Psoas muscle (tissue), 8 donors: ENCODE measurements around the gene DCX. TPM values are rescaled to one million over a fixed set of nuclear protein-coding genes. Genes with fewer than 3 reads are reported as not detected.
"Not testable (repeated sequence)": the region's sequence is repeated elsewhere in the genome, so short reads cannot be mapped to it uniquely, and the experiment has no call there.

Experiments used
- ATAC-seq, 4 donors: fragments of 200-7000 bp; cut with Tn5 transposase; one replicate each; pipeline ENCODE4 v1.9.1; 2020; ENCODE audit warnings: moderate library complexity in 3 of 4, mild to moderate bottlenecking in 2 of 4
- DNase-seq, 2 donors: peaks; one replicate each; pipeline ENCODE4 v3.0.0-alpha.2; 2020
- H3K27ac ChIP-seq: fragments of 200-600 bp; one replicate; pipeline ENCODE4 v1.8.0; 2022
- H3K27me3 ChIP-seq, 3 donors: fragments of 200-600 bp in 1 of 3; one replicate each; pipeline versions ENCODE4 v1.6.1 to v1.8.0; 2013 to 2022; ENCODE audit warnings: low read length in 2 of 3, mild to moderate bottlenecking in 2 of 3, moderate library complexity in 1 of 3; ENCODE audit not compliant: insufficient read depth in 3 of 3
- H3K36me3 ChIP-seq, 2 donors: fragments of 200-600 bp in 1 of 2; one replicate each; pipeline versions ENCODE4 v1.6.1 to v1.8.0; 2013 to 2022; ENCODE audit warnings: low read depth in 1 of 2, mild to moderate bottlenecking in 1 of 2, moderate library complexity in 1 of 2; ENCODE audit not compliant: insufficient read depth in 1 of 2
- H3K4me1 ChIP-seq: fragments of 200-600 bp; one replicate; pipeline ENCODE4 v1.8.0; 2022
- H3K4me3 ChIP-seq: fragments of 200-600 bp; one replicate; pipeline ENCODE4 v1.8.0; 2022; ENCODE audit warnings: mild to moderate bottlenecking
- H3K9me3 ChIP-seq: fragments of 200-600 bp; one replicate; pipeline ENCODE4 v1.8.0; 2022
- WGBS, 3 donors: extraction: QIAGEN DNeasy Blood & Tissue Kit; methylation state at CpG; one replicate each; pipeline versions ENCODE4 v1.1.6 to v1.1.7; 2013; 5-methylcytosine and 5-hydroxymethylcytosine counted together
- intact Hi-C, 2 donors: fragments of 100-400 bp; cut with DNase I; formaldehyde crosslinking; loops; one replicate each; pipeline versions ENCODE4 v1.11.0 to v1.14.2; 2022
- polyA plus RNA-seq, 3 donors: library from polyadenylated mRNA; stranded (reverse); fragments of 200-250 nt; gene quantifications; one replicate each; pipeline ENCODE4 v1.2.3, GENCODE V29; 2013
- total RNA-seq, 4 donors: library from RNA; stranded (reverse); fragmentation: NEBNext Ultra II Directional in 2 of 4; extraction: Animal tissue kit (Norgen Biotek cat#: 25700) in 2 of 4; gene quantifications; one replicate each; pipeline versions ENCODE4 v1.2.1 to v1.2.4, GENCODE V29; 2021 to 2023
- TF ChIP-seq, protein P1 (sequence below): fragments of 200-600 bp; IDR thresholded peaks from one replicate; pipeline ENCODE4 v1.8.0; 2022; ENCODE audit warnings: antibody characterized with exemption
- donor health status: healthy with polysubstance abuse.
- donor health status: DM: no; HTN: no; CAD: no; lungs with moderate emphysema.
- donor health status: Bipolar disorder and iron deficiency.
- donor health status: healthy.
- donor health status: DM: yes; HTN: yes; CAD: no.
- donor health status: DM: no; HTN: no; CAD: no.
- donor health status: DM: no; HTN: no; CAD: no.
- donor health status: DM: yes; HTN: yes; CAD: no.

The DCX gene
- total and polyA plus RNA-seq, 7 donors, result under 0.01 TPM; not detected in 6

DNA sequence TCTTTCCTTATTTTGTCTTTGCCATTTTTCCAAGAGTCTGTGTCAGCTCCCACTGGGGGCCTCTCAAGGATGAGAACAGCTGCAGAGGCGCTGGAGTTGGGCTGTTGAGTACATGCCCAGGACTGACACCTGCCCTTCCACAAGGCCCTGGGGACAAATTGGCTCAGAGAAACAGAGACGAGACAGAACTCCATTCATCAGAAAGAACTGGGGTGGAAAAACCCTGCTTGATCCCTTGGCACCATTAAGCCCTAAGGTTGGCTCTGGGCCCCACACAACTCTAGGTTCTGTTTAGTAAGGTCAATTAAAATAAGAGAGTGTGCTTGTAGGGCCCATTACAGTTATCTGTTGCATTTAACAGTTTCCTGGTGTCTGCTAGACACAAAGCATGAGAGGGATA lies 63.6 kb downstream of the DCX start:
- Histone ChIP-seq H3K4me3 (no peak overlapping the region), H3K27me3 (no peaks in the 10 kb centered on the region), H3K27ac (no peak overlapping the region), H3K4me1 (no peaks in the 10 kb centered on the region), H3K9me3 (no peaks in the 10 kb centered on the region), H3K36me3 (no peaks in the 10 kb centered on the region)
- WGBS, 3 donors, result 15 to 23% (median 22%) methylated on average over 2 of the region's 2 CpGs
- peak in 1 of 2 donors; percentile 42 for DNase-seq
- intact Hi-C loops, result no loop called here
- TF ChIP-seq, protein P1, sequence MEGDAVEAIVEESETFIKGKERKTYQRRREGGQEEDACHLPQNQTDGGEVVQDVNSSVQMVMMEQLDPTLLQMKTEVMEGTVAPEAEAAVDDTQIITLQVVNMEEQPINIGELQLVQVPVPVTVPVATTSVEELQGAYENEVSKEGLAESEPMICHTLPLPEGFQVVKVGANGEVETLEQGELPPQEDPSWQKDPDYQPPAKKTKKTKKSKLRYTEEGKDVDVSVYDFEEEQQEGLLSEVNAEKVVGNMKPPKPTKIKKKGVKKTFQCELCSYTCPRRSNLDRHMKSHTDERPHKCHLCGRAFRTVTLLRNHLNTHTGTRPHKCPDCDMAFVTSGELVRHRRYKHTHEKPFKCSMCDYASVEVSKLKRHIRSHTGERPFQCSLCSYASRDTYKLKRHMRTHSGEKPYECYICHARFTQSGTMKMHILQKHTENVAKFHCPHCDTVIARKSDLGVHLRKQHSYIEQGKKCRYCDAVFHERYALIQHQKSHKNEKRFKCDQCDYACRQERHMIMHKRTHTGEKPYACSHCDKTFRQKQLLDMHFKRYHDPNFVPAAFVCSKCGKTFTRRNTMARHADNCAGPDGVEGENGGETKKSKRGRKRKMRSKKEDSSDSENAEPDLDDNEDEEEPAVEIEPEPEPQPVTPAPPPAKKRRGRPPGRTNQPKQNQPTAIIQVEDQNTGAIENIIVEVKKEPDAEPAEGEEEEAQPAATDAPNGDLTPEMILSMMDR, result no peak
- ATAC-seq, result peak in 3 of 4 donors; percentile 39 to 65 (median 40)

DNA sequence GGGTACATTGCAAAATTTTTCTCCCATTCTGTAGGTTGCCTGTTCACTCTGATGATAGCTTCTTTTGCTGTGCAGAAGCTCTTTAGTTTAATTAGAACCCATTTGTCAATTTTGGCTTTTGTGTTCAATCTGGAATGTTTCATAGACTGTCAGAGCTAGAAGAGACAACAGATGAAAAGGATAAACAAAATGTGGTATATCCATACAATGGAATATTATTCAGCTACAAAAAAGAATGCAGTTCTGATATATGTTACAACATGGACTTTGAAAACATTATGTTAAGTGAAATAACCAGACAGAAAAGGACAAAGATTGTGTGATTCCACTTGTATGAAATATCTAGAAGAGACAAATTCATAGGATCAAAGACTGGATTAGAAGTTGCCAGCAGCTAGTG lies 65.8 kb downstream of the DCX start:
- intact Hi-C loops, H3K27ac ChIP-seq, H3K27me3 ChIP-seq, DNase-seq, H3K4me1 ChIP-seq, H3K9me3 ChIP-seq, H3K36me3 ChIP-seq, ATAC-seq, H3K4me3 ChIP-seq: not testable (repeated sequence)

DNA sequence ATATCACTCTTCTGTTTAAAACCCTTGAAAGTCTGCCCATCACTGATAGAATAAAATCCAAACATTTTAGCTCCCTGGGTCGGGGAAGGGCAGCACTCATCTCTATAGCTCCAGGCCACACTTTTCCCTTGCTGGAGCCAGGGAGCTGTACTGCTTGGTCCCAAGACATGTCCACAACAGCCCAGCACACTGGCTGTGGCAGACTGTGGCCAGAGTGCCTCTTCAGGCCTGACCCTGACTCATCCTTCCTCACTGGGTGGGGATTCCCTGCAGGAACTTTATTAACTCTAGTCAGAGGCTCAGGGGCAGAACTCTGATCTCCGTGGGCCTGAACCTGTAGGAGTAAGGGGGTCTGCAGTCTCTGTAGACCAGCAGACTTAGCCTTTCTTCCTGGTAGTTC lies 71.9 kb downstream of the DCX start:
- intact Hi-C loops, result no loop called here
- ATAC-seq, result no peak

DNA sequence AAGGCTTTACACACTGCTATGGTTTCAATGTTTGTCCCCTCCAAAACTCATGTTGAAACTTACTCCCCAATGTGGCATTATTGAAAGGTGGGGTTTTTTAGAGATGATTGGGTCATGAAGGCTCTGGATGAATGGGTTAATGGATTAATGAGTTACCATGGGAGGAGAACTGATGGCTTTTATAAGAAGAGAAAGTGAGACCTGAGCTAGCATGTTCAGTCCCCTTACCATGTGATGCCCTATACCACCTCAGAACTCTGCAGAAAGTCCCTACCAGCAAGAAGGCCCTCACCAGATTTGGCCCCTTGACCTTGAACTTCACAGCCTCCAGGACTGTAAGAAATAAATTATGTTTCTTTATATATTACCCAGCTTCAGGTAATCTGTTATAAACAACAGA lies 72.8 kb downstream of the DCX start:
- intact Hi-C loops, result no loop called here
- ATAC-seq (no peak), DNase-seq (no peak)
- TF ChIP-seq, protein P1, result no peak
- no peak overlapping the region for H3K27ac ChIP-seq
- H3K36me3 ChIP-seq, result no peaks in the 10 kb centered on the region
- H3K4me3 ChIP-seq, result no peak overlapping the region
- no peaks in the 10 kb centered on the region for H3K9me3 ChIP-seq
- no peaks in the 10 kb centered on the region for H3K4me1 ChIP-seq
- peaks cover 0 to 16% (median 0%) of the 10 kb centered on the region in 3 donors for H3K27me3 ChIP-seq

More for the DNA sequence above, 71.9 kb downstream of the DCX start:
- Histone ChIP-seq H3K9me3 (no peaks in the 10 kb centered on the region), H3K4me1 (no peaks in the 10 kb centered on the region), H3K27me3 (peaks cover 0 to 16% (median 0%) of the 10 kb centered on the region in 3 donors), H3K27ac (no peak overlapping the region), H3K4me3 (no peak overlapping the region), H3K36me3 (no peaks in the 10 kb centered on the region)
- no peak for DNase-seq
- TF ChIP-seq, protein P1, result no peak
- 61 to 88% (median 76%) methylated on average over 2 of the region's 2 CpGs for WGBS, 3 donors

DNA sequence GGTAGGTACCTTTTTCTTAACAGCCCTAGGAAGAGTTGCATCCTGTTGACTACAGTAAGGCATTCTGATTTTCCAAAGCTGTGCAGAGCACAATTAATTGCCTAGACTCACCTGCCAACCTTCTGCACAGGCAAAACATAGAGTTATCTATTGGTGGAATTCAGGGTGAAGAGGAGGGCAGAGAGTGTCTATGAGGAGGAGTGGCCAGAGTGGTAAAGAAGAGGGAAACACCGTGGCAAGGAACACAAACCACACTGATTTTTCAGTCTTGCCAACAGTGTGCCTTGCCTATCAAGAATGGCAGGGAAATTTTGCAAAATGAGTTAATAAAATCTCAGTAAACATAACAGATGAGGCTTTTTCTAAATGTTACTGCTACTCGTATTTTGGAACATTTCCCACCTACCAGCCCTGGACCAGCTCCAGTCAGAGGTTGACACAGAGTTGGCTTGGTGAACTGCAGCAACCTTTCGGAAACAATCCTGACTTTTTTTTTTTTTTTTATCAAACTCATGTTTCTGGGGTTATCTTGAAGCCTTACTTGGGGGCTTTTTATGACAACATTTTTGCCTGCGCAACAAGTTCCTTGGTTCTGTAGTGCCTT lies 73.8 kb downstream of the DCX start:
- H3K9me3 ChIP-seq, result no peaks in the 10 kb centered on the region
- no peak overlapping the region for H3K4me3 ChIP-seq
- no peaks in the 10 kb centered on the region for H3K36me3 ChIP-seq
- H3K27ac ChIP-seq, result no peak overlapping the region
- H3K4me1 ChIP-seq, result no peaks in the 10 kb centered on the region
- ATAC-seq (no peak), DNase-seq (no peak)
- WGBS, 3 donors, result 49 to 53% (median 50%) methylated on average over 4 of the region's 4 CpGs
- intact Hi-C loops, result no loop called here
- TF ChIP-seq, protein P1, result no peak
- peaks cover 0 to 16% (median 0%) of the 10 kb centered on the region in 3 donors for H3K27me3 ChIP-seq
